Inflammatory macrophage treated with lipopolysaccharide for 1 hour (primary cell): Measurements from ENCODE around the gene DUOX2.
A peak's percentile ranks its signal among the peaks of the same experiment; 100 is the strongest.

Experiments used
- DNase-seq, 2 donors: peaks; one replicate each; pipeline ENCODE4 v3.0.0-alpha.2; 2020 to 2022

The DUOX2 gene

GRCh38 chr15:45114076-45114750, at the start of gene DUOX2, which contains the start of gene DUOXA2:
DUOX2 (minus strand) TSS chr15:45114172; CDS start chr15:45113411, 761 bp downstream.
DUOXA2 (plus strand) TSS chr15:45114326; CDS start chr15:45114606, 280 bp downstream.
- no peak for DNase-seq

DNA sequence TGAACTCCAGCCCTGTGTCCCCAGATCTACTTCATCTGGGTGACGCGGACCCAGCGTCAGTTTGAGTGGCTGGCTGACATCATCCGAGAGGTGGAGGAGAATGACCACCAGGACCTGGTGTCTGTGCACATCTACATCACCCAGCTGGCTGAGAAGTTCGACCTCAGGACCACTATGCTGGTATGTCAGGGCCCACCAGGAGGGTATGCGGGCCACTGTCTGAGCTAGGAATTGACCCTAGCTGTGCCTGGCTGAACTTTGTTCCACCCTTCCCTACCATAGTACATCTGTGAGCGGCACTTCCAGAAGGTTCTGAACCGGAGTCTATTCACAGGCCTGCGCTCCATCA, 49.5 kb upstream of the DUOX2 start:
- DNase-seq = no peak

GRCh38 chr15:45162771-45163507, 49.0 kb upstream of the DUOX2 start:
- DNase-seq = peak; percentile 50 to 80

DNA sequence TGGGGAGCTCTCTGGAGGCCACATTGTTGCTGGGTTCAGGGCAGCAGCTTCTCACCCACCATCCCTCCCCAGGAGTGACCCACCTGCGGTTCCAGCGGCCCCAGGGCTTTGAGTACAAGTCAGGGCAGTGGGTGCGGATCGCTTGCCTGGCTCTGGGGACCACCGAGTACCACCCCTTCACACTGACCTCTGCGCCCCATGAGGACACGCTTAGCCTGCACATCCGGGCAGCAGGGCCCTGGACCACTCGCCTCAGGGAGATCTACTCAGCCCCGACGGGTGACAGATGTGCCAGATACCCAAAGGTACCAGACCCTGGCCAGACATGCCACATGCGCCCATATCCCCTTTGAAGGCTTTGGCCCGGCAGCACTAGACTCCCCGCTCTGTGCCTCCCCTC, 47.7 kb upstream of the DUOX2 start:
- no peak for DNase-seq

DNA sequence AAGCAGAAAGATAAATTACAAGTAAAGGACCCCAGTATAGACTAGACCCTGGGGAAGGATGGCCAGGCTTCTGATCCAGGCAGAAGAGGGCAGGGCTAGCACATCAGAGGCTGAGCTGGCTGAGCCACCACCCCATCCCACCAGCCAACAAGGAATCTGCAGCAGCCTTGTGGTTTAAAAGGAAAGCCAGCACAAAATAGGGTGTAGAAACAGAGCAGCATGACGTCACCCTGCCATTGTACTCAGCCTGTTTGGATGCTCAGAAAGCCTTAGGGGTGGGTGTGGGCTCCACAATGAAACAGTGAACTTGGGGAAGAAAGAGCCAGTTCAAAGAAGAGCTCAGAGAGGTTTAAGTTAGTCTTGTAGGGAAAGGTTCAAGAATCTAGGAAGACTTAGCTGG, 44.0 kb upstream of the DUOX2 start:
- peak; percentile 5 to 26 for DNase-seq

- DNase-seq = no peak
Measured at GRCh38 chr15:45156744-45157455, 42.9 kb upstream of the DUOX2 start.

- DNase-seq = no peak
Measured at GRCh38 chr15:45155739-45156138, 41.8 kb upstream of the DUOX2 start.

- DNase-seq = no peak
Measured at GRCh38 chr15:45151998-45152828, 38.2 kb upstream of the DUOX2 start.

DNA sequence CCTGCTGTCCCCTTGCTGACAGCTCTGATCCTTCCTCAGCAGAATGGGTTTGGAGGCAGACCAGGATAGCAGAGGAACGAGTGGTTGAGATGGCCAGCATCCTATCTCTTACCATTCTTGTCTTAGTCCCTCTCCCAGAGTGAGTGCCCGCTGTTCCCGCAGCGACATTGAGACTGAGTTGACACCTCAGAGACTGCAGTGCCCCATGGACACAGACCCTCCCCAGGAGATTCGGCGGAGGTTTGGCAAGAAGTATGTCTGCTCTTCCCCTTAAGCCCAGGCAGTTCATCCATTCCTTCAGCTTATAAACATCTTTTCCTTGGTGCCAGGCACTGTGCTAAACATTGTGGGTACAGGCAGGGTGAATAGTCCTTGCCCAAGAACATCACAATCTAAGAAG, 37.0 kb upstream of the DUOX2 start:
- DNase-seq = no peak

GRCh38 chr15:45150481-45150880, 36.5 kb upstream of the DUOX2 start:
- DNase-seq = no peak

DNA sequence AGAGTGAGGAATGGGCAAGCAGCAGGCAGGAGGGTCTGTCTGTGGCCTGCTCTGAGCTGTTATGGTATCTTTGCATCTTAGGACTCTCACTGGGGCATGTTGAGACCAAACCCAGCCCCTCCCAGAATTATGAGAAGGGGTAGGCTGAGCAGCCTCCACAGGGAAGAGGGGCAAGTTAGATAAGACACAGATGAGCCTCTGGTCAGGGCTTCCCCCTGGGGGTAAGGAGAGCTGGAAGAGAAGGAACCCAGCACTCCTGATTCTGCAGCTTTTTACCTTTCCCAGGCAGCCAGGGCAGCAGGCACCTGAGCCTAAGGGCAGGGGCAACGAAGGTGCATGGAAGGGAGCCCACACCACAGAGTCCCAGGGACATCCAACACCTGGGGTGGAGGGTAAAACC, 35.1 kb upstream of the DUOX2 start:
- no peak for DNase-seq

DNA sequence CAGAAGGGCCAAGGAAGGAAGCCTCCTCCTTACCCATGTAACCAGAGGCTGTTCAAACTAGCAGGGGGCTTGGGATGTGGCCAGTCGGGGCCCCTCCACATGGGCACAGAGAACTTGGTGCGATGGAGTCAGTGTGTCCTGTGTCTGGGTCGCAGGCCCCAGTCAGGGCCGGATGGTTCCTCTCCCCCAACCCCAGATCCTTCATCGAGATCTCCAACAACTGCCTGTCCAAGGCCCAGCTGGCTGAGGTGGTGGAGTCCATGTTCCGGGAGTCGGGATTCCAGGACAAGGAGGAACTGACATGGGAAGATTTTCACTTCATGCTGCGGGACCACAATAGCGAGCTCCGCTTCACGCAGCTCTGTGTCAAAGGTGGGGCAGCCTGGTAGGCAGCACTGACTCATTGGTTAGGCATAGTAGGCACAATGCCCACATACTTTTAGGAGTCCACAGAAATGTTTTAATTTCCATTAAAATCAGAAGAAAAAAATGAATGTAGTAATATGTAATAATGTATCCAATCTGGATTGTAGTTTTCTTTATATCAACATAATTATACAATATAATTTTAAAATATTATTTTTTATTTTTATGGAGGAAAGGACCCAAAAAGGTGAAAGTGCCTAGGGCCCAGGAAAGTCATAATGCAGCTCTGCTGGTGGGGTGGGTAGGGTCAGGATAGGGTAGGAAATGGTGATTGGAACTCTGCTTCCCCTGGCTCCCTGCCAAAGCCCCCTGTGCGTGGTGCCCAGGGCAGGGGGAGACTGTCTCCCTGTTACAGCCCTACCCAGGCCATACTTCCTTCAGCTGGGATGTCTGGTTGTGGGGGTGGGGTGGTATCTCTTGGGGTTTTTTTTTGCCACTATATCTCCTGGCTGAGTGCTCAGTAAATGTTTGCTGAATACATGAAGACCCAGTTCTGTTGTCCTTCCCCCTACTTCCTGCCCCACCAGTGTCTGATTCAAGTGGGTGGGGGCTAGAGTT, 34.4 kb upstream of the DUOX2 start:
- no peak for DNase-seq

DNA sequence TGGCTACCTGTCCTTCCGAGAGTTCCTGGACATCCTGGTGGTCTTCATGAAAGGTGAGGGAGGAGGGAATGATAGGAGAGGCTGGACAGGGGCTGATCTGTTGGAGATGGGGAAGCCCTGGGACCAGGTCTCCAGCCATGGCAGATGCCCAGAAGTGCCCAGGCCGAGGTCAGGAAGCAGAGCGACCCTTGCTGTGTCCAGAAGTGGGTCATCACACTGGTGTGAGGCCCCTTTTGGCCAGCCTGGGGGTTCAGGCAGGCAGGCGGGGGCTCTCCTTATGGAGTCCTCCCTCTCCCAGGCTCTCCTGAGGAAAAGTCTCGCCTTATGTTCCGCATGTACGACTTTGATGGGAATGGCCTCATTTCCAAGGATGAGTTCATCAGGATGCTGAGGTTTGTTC, 33.6 kb upstream of the DUOX2 start:
- no peak for DNase-seq

- peak in 1 of 2 donors; percentile 80 for DNase-seq
Measured at GRCh38 chr15:45146405-45146804, 32.4 kb upstream of the DUOX2 start.

GRCh38 chr15:45144775-45145174, 30.8 kb upstream of the DUOX2 start:
- no peak for DNase-seq

- no peak for DNase-seq
Measured at GRCh38 chr15:45143946-45144345, 30.0 kb upstream of the DUOX2 start.

- no peak for DNase-seq
Measured at GRCh38 chr15:45143056-45143455, 29.1 kb upstream of the DUOX2 start.

DNA sequence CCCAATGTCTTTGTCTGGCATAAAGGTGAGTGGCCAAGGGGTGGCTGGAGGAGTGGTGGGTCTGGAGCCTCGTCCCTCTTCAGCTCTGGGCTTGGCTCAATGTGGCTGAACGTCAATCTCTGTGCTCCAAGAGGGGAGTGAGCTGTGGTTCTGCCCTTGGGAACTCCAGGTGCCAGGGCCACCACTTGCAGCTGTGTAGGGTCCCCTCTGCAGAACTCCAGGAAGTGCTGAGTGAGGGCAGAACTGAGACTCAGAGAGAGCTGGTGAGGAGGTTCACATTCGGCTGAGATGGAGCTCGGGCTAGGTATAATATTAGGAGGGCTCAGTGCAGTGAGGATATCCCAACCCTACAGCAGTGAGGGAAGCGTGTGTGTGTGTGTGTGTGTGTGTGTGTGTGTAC, 27.4 kb upstream of the DUOX2 start:
- no peak for DNase-seq

DNA sequence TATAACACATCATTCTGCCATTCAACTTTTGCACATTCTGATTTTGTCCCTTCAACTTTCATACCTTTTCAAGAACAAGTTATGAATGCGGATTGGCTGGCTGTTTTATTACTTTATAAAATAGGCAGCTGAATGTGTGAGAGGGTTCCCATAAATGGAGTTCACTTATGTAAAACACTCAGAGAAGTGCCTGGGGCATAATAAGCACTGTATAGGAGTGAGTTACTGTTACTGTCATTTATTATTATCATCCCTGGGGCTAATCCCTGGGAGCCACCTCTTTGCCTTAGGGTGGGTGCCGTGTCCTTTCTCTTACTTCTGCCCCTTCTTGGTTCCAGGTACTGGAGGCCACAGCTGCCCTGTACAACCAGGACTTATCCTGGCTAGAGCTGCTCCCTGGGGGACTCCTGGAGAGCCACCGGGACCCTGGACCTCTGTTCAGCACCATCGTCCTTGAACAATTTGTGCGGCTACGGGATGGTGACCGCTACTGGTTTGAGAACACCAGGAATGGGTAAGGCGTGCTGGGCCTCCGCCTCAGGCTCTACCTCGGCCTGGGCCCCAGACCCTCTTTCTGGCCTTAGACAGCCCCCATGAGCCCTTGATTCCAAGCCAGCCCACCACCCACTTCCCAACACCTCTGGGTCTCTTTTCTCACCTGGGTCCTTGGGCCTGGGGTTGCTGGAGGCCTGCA, 26.7 kb upstream of the DUOX2 start:
- no peak for DNase-seq

DNA sequence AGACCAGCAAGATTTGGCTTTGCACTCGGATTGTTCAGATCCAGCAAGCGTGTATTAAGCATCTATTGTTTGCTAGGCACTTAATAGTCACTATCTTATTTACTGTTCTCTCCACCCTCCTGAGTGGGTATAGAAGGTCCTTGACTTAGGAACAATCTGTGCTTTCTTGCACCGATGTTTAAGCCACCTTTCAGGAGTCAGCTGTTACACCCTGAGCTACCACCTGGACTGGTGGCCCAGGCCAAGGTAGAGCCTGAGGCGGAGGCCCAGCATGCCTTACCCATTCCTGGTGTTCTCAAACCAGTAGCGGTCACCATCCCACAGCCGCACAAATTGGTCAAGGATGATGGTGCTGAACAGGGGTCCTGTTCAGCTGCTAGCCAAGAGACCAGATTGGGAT, 25.8 kb upstream of the DUOX2 start:
- DNase-seq = no peak
